AG04450 (cell line): ENCODE results near the gene ULBP2. TPM values are rescaled to one million over a fixed set of nuclear protein-coding genes. Genes with fewer than 3 reads are reported as not detected.
"Not testable (repeated sequence)": the region's sequence is repeated elsewhere in the genome, so short reads cannot be mapped to it uniquely, and the experiment has no call there.

Experiments
- CTCF ChIA-PET: fragments of 300-600, 350-600 bp; formaldehyde crosslinking; extraction: SDS; loops from one replicate; lab custom pipeline; 2022; ENCODE audit warnings: antibody characterized with exemption, inconsistent platforms; lab: Charles Lee
- POLR2A ChIA-PET: fragments of 350-600 bp; formaldehyde crosslinking; extraction: SDS; loops from one replicate; lab custom pipeline; 2021; ENCODE audit warnings: antibody characterized with exemption, inconsistent platforms; lab: Yijun Ruan, JAX
- DNase-seq: peaks from one replicate; pipeline ENCODE4 v3.0.0-alpha.2; 2011; ENCODE audit warnings: low read depth, low spot score
- H3K27ac ChIP-seq: one replicate; pipeline ENCODE4 v1.5.1; 2012; ENCODE audit warnings: low read depth, low read length, control low read depth
- H3K27me3 ChIP-seq: one replicate; pipeline ENCODE4 v1.6.0; 2012; ENCODE audit warnings: low read length; ENCODE audit not compliant: control insufficient read depth, insufficient read depth
- H3K4me3 ChIP-seq: 2 replicates; pipeline ENCODE4 v1.5.1; 2011; ENCODE audit warnings: mild to moderate bottlenecking, low read depth, low read length, control low read depth
- H3K9me3 ChIP-seq: 2 replicates; pipeline ENCODE4 v1.5.1; 2012; ENCODE audit warnings: low read length; ENCODE audit not compliant: control insufficient read depth, insufficient read depth
- CTCF ChIP-seq: IDR thresholded peaks from 2 replicates; pipeline ENCODE4 v1.5.1; 2011; ENCODE audit warnings: low read depth, low read length, control low read depth, inconsistent platforms
- polyA plus RNA-seq: library from polyadenylated mRNA; depleted of rRNA; stranded (reverse); fragments of >200 nt; gene quantifications from 2 replicates; pipeline ENCODE4 v1.2.3, GENCODE V29; 2011

The ULBP2 gene
- polyA plus RNA-seq, 1 experiment: 7.9 TPM

GRCh38 chr6:149924933-149925252 lies 16.9 kb upstream of the ULBP2 start:
- POLR2A ChIA-PET: no interaction called here
- CTCF ChIA-PET: interaction anchor here (0.5 to 2.2 kb wide), 4 partner anchors 59 to 130 kb away, joined by 3 to 18 read pairs (median 4); no protein-coding TSS in a partner anchor
- Histone ChIP-seq H3K4me3 (no peak overlapping the region), H3K27ac (no peak overlapping the region), H3K9me3 (no peaks in the 10 kb centered on the region; the same call in 1 of the 2 replicates), H3K27me3 (peaks cover 18% of the 10 kb centered on the region)
- DNase-seq: no peak
- no peak for TF ChIP-seq CTCF

GRCh38 chr6:149925253-149925973 lies 16.4 kb upstream of the ULBP2 start:
- DNase-seq: no peak
- H3K27me3 ChIP-seq: peaks cover 16% of the 10 kb centered on the region
- ChIA-PET CTCF (interaction anchor here (0.5 to 2.2 kb wide), 3 partner anchors 60 to 131 kb away, joined by 3 to 18 read pairs (median 6); no protein-coding TSS in a partner anchor), POLR2A (no interaction called here)
- no peak for TF ChIP-seq CTCF
- H3K27ac ChIP-seq: no peak overlapping the region
- no peaks in the 10 kb centered on the region; the same call in 1 of the 2 replicates for H3K9me3 ChIP-seq
- H3K4me3 ChIP-seq: peak overlapping the region; percentile 53

- H3K9me3 ChIP-seq: no peaks in the 10 kb centered on the region; the same call in 1 of the 2 replicates
- peak; percentile 97 for TF ChIP-seq CTCF
- peaks cover 17% of the 10 kb centered on the region for H3K27me3 ChIP-seq
- POLR2A ChIA-PET: no interaction called here
- peak overlapping the region; percentile 53 for H3K4me3 ChIP-seq
- no peak overlapping the region for H3K27ac ChIP-seq
- peak; percentile 29 for DNase-seq
- CTCF ChIA-PET: interaction anchor here (0.5 to 2.1 kb wide), 5 partner anchors 47 to 95 kb away, joined by 3 to 7 read pairs (median 6); no protein-coding TSS in a partner anchor
Measured at GRCh38 chr6:149925974-149926777, 15.6 kb upstream of the ULBP2 start.

GRCh38 chr6:149927025-149927424 lies 14.8 kb upstream of the ULBP2 start:
- H3K27me3 ChIP-seq: peaks cover 20% of the 10 kb centered on the region
- H3K4me3 ChIP-seq, DNase-seq, H3K27ac ChIP-seq, H3K9me3 ChIP-seq, POLR2A ChIA-PET: not testable (repeated sequence)
- CTCF ChIA-PET: interaction anchor here (0.6 to 1.4 kb wide), 3 partner anchors 90 to 95 kb away, joined by 3 to 6 read pairs (median 4); no protein-coding TSS in a partner anchor

- ChIA-PET POLR2A (no interaction called here), CTCF (interaction anchor here (0.6 to 1.3 kb wide), 3 partner anchors 58 to 886 kb away, joined by 3 to 4 read pairs (median 4); no protein-coding TSS in a partner anchor)
- no peaks in the 10 kb centered on the region; the same call in 1 of the 2 replicates for H3K9me3 ChIP-seq
- no peak overlapping the region for H3K4me3 ChIP-seq
- no peak overlapping the region for H3K27ac ChIP-seq
- no peak for DNase-seq
- H3K27me3 ChIP-seq: peaks cover 27% of the 10 kb centered on the region
- TF ChIP-seq CTCF: peak; percentile 58
Measured at GRCh38 chr6:149929422-149929821, 12.4 kb upstream of the ULBP2 start.
